ENCODE data around the gene ADD3. TPM values are rescaled to one million over a fixed set of nuclear protein-coding genes. Genes with fewer than 3 reads are reported as not detected.

The ADD3 gene
- total RNA-seq, 1 experiment from 2014 or later = 86.7 TPM

DNA sequence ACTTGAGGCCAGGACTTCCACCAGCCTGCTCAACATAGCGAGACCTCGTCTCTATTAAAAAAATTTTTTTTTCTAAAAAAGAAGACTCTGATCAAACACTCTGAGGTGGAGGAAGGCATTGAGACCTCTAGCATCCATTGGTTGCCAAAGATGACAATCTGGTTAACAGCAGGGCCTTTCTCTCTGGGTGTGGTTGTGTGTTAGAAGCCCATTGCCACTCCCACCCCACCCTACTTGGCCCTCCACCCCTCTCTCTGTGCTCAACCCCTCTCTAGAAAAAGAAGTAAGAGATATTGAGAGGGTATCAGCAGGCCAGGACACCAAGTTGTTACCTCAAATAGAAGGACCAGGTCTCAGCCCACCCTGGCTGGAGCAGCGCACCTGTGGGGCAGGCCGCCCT, 142.3 kb downstream of the ADD3 start:
- no peaks in the 10 kb centered on the region for H3K36me3 Mint-ChIP-seq
- no peak for TF ChIP-seq NFE2L1 (CRISPR knock-in tag; IDR thresholded peaks at IDR 0.05)
- no peak for TF ChIP-seq ZNF423 (CRISPR knock-in tag; IDR thresholded peaks at IDR 0.05)
- no peak for TF ChIP-seq MYBL2 (CRISPR knock-in tag; IDR thresholded peaks at IDR 0.05)
- TF ChIP-seq ZNF532 (CRISPR knock-in tag; IDR thresholded peaks at IDR 0.05; ENCODE audit: borderline replicate concordance) = no peak
- TF ChIP-seq ZNF121 (CRISPR knock-in tag; IDR thresholded peaks at IDR 0.05) = no peak
- TF ChIP-seq IRF1 (CRISPR knock-in tag; IDR thresholded peaks at IDR 0.05) = no peak
- no peak for TF ChIP-seq ZNF425 (CRISPR knock-in tag; conservative IDR thresholded peaks at IDR 0.05)
- no peak for TF ChIP-seq ZNF317 (CRISPR knock-in tag; IDR thresholded peaks at IDR 0.05; ENCODE audit: borderline replicate concordance, low read depth)
- TF ChIP-seq, protein P1, sequence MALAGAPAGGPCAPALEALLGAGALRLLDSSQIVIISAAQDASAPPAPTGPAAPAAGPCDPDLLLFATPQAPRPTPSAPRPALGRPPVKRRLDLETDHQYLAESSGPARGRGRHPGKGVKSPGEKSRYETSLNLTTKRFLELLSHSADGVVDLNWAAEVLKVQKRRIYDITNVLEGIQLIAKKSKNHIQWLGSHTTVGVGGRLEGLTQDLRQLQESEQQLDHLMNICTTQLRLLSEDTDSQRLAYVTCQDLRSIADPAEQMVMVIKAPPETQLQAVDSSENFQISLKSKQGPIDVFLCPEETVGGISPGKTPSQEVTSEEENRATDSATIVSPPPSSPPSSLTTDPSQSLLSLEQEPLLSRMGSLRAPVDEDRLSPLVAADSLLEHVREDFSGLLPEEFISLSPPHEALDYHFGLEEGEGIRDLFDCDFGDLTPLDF (CRISPR knock-in tag; IDR thresholded peaks at IDR 0.05) = no peak
- TF ChIP-seq SMAD3 (CRISPR knock-in tag; IDR thresholded peaks at IDR 0.05; ENCODE audit: borderline replicate concordance) = no peak
- no peak for TF ChIP-seq ATF6 (CRISPR knock-in tag; IDR thresholded peaks at IDR 0.05)
- no peak for TF ChIP-seq NFATC4 (CRISPR knock-in tag; IDR thresholded peaks at IDR 0.05)
- no peak for TF ChIP-seq PRDM15 (CRISPR knock-in tag; IDR thresholded peaks at IDR 0.05)
- no peak for TF ChIP-seq ZNF416 (CRISPR knock-in tag; IDR thresholded peaks at IDR 0.05)
- TF ChIP-seq, protein P2, sequence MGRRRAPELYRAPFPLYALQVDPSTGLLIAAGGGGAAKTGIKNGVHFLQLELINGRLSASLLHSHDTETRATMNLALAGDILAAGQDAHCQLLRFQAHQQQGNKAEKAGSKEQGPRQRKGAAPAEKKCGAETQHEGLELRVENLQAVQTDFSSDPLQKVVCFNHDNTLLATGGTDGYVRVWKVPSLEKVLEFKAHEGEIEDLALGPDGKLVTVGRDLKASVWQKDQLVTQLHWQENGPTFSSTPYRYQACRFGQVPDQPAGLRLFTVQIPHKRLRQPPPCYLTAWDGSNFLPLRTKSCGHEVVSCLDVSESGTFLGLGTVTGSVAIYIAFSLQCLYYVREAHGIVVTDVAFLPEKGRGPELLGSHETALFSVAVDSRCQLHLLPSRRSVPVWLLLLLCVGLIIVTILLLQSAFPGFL (CRISPR knock-in tag; IDR thresholded peaks at IDR 0.05; ENCODE audit: borderline replicate concordance) = no peak
- no peak for DNase-seq (ENCODE audit: low spot score)
- no peak overlapping the region for H3K4me3 Mint-ChIP-seq
- ChIA-PET POLR2A (no interaction called here), CTCF (interaction anchor here (0.5 to 1.4 kb wide), 4 partner anchors 12 to 266 kb away, joined by 3 to 9 read pairs (median 4); no protein-coding TSS in a partner anchor)
- H3K27me3 Mint-ChIP-seq (ENCODE audit: low read depth) = peaks cover 61% of the 10 kb centered on the region
- ATAC-seq = no peak
- peaks cover 13% of the 10 kb centered on the region for H3K4me1 Mint-ChIP-seq
- no peak overlapping the region for H3K27ac Mint-ChIP-seq
- H3K9me3 Mint-ChIP-seq = no peaks in the 10 kb centered on the region

Measured in WTC11 (cell line).